GM13977 (cell line): Measurements from ENCODE around the gene BTBD10.

Source experiments
- DNase-seq: peaks from one replicate; pipeline ENCODE4 v3.0.0; 2012; ENCODE audit warnings: low spot score
- CTCF ChIP-seq: IDR thresholded peaks from 2 replicates; pipeline ENCODE4 v1.5.1; 2012; ENCODE audit warnings: mild to moderate bottlenecking, control low read depth; ENCODE audit not compliant: insufficient read depth; ENCODE audit errors: extremely low read depth, missing control alignments
- in situ Hi-C: fragments of 300-500 bp; cut with MboI; formaldehyde crosslinking; loops from one replicate; pipeline ENCODE4 v1.12.0; 2022; ENCODE audit warnings: low sequenced_read_pairs, low pct_unique_long_range_greater_than_20kb, mixed read lengths, inconsistent platforms; ENCODE audit not compliant: unreplicated experiment

Gene BTBD10

DNA sequence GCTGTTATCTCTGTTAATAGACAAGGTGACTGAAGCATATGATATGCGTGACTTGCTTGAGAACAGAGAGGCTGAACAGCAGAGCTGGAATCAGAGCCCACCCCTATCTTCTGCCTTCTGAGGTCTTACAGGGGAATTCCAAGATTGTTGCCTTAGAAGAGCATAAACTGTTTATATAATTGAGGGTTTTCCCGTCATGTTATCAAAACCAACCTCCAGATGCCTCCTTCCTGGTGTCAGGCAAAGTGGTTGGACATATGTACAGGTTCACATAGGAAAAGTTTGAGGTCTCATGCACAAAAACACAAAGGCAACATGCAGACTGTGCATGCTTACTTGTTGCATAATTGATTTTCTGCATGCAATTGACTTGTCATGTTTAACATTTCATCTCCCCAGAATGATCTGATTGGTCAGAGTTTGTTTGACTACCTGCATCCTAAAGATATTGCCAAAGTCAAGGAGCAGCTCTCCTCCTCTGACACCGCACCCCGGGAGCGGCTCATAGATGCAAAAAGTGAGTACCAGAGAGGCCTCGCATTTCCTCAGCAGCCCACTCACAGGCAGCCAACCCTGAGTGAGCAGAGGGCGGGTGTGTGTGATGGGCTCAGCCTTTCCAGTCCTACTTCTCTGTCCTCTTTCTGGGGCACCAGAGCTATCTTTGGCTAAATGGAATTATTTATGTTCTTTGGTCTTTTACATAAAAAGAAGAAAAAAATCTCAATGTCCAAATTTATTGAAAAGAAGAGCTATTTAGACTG, 96.6 kb downstream of the BTBD10 start:
- in situ Hi-C loops, result no loop called here
- no peak for TF ChIP-seq CTCF
- no peak for DNase-seq

DNA sequence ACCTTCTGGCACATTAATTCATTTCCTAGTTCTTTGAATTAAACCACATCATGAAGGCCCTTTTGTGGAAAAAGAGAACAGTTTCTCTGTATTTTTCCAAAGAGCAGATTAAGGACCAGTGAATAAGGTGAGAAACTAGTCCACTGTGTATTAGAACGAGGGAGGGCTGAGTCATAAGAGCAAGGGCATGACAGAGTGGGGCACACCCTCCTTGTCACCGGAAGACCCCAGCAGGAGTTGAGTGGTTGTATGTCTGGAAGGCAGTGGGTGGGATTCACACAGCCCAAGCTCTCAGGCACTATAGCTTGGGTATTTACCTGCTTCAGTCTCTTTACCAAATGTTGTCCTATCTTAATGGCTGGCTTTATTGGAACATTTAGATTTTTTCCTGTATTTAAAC, 98.6 kb downstream of the BTBD10 start:
- TF ChIP-seq CTCF, result no peak
- in situ Hi-C loops, result no loop called here
- DNase-seq, result no peak

DNA sequence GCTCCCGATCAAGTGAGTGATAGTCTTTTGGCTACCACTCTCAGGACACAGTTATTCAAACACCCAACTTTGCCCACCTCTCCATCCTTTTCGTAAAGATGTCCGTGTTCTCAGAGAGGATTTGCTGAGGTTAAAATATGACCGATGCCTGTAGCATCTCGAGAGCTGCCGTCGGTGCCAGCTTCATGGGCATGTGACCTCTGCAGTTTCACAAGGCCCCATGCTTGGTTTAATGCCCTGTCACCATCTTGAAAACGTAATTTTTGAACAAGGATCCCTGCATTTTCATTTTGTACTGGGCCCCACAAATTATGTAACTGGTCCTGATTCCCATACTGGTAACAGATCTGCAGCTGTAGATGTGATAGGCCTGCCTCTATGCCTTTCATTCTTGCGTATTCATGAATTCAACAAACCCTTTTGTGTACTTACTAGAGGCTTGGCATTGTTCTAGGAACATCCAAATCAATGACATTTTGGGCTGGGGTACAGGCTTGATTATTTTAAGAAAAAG, 100.4 kb downstream of the BTBD10 start:
- in situ Hi-C loops, result no loop called here
- DNase-seq, result no peak
- no peak for TF ChIP-seq CTCF

- in situ Hi-C loops, result no loop called here
- DNase-seq, result no peak
Measured at GRCh38 chr11:13358596-13359270, 104.3 kb downstream of the BTBD10 start.

GRCh38 chr11:13357232-13357631, 105.8 kb downstream of the BTBD10 start:
- in situ Hi-C loops, result no loop called here
- no peak for TF ChIP-seq CTCF
- DNase-seq, result no peak

More at GRCh38 chr11:13358596-13359270, 104.3 kb downstream of the BTBD10 start:
- no peak for TF ChIP-seq CTCF

DNA sequence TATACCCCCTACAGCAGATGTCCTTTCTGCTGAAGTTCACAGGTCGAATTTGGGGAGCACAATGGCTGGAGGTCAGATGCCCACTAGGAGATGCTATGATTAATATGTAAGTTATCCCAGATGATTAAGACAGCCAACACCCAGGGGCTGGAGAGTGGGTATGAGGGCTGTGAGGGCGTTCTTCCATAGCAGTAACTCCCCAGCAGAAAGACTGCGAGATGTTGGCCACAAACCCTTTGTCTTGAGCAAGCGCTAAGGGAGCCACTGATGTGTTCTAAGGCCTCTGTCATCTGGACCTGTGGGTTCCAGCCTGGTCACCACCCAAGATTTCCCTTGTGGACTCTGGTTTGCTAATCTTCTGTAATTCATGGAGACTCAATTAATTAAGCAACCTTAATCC, 107.8 kb downstream of the BTBD10 start:
- in situ Hi-C loops, result no loop called here
- TF ChIP-seq CTCF, result no peak
- DNase-seq, result no peak
